Measurements from ENCODE around the gene DPH3.

DPH3 gene

DNA sequence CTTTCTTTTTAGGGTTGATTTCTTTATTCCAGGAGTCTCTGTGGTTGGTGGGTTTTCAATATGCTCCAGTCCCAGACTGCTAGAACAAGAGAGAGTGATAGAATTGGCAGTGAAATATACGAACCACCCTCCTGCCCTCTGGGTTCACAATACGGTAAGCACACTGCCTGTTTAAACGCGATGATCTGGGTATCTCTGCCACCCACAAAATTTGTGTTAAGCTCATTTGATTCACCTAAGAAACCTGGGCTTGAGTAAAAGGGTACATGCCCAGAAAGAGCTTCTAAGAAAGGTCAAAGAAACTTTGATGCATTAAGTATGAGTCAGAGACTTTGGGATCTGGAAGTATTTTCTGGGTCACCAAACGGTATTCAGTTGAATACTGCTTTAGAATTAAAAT is 30.1 kb upstream of the DPH3 start:
- no peak for DNase-seq (ENCODE audit: low read depth in 2 of 3, low spot score in 2 of 3)

DNA sequence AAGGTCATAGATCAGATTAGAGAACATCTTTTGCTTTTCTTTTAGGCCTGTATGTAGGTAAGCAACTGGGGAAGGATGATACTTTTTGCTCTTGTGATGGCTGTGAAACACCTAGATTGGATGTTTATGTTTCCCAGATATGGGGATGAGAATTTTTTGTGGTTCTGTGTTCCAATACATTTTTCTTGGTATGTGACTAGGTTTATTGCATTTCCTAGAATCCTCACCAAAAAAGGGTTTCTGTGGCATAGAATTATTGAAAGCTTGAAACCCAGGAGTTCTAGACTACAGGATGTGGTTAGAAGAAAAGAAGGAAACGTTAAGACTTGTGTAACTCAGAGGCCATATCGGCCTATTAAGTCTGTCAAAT is 26.1 kb upstream of the DPH3 start:
- DNase-seq (ENCODE audit: low read depth in 2 of 3, low spot score in 2 of 3): no peak

DNA sequence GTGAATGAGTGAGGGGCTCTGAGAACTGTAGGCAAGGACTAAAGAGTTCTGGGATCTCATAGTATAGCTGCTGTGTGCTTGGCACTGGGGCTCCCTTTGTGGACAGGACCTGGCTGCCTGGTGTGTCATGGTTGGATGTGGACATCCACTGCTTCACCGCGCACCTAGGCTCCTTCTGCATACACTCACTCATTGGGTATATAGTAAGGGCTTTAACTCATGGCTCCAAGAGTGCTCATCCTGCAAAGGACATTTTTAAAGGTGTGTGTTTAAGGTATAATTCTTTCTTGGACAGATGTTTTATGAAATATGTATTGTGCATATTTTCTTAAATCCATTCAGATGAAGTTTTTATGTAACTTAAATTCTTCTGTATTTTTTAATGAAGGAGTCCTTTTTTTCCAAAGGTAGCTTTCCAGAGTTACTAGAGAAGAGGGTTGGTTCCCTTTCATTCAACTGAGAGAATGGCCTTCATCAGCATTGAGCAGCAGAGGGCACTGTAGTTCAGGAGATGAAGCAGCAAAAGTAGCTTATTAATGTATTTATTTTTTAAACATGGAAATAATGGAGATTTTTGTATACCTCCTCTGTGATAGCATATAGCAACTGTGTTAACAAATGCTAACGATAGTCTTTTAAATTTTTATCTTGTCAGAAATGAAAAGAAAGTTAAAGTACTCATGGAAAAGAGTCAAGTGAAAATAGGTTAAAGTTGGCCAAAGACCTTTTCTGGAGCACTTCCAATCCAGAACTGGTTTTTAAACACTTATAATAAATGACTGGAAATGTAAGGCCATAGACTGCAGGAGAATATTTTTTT is 25.5 kb upstream of the DPH3 start:
- DNase-seq (ENCODE audit: low read depth in 2 of 3, low spot score in 2 of 3): no peak

DNA sequence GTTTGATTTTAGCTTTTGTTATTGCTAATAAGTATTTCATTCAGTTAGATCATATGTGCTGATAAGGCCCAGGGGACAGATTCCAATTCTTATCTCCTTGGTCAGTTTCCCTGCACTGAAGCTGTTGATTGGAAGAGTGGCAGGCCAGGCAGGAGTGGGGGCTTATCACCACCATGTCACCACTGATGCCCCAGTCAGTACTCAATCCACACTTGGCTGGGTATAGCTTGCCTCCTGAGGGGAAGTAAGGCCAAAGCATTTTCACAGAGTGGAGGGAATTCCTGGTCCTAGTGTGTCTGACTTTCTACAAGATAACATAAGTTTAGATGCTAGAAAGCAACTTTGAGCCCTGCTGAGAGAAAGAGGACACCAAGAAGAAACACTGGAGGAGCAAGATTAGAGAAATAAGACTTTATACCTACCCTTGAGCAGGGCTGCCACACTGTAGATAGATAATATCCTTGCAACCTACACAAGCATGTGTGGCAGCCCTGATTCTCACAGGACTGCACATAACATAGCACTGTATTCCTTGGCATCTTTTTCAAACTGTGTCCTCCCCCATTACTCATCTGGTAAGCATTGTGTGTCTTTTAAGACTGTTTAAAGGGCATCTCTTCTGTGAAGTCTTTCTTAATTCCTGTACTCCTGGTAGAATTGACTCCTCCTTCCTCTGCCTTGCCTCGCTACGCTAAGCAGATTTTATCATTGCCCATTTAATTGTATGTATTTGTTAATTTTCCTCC is 24.6 kb upstream of the DPH3 start:
- no peak for DNase-seq (ENCODE audit: low read depth in 2 of 3, low spot score in 2 of 3)

DNA sequence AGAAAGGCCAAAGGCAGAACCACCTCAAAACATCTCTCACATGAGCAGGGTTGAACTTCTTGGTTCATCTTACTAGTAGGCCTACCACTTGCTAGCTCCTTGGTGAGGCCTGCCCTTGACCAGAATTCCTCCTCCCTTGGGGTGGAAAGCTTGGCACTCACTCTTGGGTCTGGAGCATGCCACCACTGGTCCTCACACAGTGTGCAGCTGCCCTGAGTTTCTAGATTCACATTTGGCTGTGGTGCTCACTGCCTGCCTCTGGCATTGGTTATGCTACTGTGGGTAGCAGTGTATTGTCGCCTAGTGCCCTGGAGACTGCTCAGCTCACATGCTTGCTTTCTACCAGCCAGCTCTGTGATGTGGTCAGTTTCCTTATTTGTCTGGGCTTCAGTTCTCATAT is 23.9 kb upstream of the DPH3 start:
- no peak for DNase-seq (ENCODE audit: low read depth in 2 of 3, low spot score in 2 of 3)

DNA sequence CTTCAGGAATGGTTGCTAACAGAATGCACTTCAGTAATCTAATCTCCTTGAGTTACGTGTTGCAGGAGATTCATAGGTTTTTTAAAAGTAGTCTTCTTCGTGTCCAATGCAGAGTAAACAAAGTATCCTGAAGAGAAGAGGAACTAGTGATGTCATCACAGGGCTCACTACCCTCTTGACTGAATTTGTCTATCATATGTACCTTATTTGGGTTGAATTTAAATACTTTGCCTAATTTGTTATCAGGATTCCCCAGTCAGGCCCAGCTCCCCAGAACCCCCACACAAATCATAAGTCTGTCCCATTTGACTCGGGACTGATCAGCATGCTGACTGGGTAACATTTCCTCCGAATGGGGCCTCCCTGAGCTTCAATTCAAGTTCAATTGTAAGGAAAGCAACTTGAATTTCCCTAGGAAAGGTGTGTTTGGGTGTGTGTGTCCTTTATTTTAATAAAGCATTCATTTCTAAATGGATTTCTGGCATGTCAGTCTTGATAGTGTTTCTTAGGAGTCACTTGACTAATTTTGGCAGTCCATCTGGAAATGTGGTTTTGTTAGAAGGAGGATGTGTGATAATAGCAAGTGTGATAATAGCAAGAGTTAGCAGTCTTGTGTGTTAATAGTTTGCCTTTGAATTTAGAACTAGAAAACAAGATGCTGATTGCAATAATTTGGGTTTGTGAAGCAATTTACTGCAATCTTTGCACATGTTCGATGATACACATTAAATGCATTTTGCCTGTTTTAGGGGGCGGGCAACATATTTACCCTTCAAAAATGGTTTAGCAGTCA is 22.2 kb upstream of the DPH3 start:
- no peak for DNase-seq (ENCODE audit: low read depth in 2 of 3, low spot score in 2 of 3)

DNA sequence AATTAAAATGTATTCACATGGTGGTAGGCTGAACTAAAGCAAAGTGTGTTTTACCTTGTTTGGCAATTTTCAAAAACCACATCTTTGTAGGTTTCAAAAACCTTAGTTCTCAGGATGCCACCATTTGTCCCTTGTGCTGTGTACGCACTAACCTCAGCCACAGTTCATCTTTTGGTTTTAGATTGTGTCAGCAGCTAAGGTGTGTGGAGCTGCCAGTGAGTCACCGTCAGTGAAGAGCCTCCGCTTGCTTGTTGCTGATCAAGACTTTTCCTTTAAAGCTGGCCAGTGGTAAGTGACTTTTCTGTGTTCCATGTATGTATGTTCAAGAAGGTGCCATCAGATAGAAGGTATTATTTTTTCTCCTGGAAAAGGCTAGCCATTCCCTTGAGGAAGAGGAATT is 21.4 kb upstream of the DPH3 start:
- DNase-seq (ENCODE audit: low read depth in 2 of 3, low spot score in 2 of 3): no peak

DNA sequence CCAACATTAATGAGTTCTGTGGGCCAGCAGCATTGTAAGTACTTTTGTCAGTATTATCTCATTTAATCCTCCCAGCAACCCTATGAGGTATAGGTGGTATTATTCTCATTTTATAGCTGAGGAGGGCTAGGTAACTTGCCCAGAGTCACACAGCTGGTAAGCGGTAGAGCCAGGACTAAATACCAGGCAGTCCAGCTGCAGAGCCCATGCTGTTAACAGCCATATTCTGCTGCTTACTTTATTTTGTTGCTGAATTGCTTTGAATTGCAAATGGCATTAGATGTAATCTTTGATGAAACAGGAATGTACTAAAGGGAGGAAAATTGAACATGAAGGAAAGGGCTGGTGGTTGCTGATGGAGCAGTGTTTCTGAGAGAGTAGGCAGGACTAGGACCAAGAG is 19.9 kb upstream of the DPH3 start:
- DNase-seq (ENCODE audit: low read depth in 2 of 3, low spot score in 2 of 3): no peak

DNA sequence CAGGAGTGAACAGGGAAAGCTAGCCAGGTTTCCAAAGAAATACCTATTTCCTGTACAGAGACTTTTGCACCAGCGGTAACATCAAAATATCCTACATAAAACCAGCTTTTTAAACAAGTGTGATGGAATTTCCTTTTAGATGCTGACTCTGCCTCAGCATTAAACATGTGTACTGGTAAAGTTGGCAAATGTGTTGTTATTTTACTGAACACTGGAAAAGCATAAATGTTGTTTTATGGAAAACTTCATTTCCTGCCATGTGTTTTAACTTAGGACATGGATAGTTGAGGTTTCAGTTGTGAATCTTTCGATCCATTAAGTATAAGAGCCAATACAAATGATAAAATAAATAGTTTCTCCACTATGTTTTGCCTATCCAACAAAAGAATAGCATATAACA is 15.9 kb upstream of the DPH3 start:
- no peak for DNase-seq (ENCODE audit: low read depth in 2 of 3, low spot score in 2 of 3)

DNA sequence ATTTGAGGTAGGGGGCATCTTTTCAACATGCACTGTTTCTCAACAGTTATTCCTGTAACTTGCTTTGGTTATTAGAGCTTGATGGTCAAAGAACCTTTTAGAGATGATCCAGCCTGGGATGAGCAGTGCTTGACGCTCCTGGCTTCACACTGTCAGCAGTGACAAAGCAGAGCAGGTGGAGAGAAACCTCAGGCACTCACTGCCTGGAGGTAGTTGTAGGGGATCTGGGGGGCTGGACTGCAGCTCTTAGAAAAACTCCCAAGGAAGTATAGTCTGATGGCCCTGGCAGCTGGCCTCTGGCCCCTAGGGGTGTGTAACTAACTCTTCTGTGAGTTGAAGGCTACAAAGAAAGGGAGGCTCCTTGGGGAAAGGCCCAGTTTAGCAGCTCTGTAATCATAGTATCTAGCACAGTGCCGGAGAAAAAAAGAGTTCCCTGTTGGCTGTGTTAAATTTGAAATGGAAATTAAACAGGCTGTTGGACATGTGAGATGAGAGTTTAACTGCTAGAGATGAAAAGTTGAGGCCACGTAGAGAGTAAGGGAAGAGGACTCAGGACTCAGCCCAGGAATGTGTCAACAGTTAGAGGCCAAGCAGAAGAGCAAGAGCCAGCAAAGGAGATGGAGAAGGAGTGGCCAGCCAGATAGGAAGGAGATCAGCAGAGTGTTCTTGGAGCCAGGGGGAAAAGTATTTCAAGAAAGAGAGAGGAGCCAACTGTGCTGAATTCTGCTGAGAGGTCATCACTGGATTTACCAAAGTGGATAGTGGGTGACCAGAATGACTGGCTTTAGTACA is 14.5 kb upstream of the DPH3 start:
- no peak for DNase-seq (ENCODE audit: low read depth in 2 of 3, low spot score in 2 of 3)

DNA sequence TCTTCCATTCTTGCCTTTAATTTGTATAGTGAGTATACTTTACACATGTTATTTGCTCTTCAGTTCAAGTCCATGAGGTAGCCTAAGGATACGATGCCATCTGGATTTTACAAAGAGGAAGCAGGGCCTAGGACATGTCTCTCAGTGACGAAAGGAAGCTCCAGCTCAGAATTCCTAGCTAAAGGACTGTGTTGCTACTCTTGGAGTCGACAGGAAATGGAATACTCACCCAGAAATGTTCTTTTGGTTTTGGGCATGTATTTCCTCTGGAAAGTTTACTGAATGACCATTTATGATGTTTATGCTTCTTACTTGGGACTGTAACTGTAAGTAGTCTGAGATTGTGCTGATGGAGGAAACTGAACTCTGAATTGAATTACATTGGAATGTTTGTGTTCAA is 12.7 kb upstream of the DPH3 start:
- no peak for DNase-seq (ENCODE audit: low read depth in 2 of 3, low spot score in 2 of 3)

DNA sequence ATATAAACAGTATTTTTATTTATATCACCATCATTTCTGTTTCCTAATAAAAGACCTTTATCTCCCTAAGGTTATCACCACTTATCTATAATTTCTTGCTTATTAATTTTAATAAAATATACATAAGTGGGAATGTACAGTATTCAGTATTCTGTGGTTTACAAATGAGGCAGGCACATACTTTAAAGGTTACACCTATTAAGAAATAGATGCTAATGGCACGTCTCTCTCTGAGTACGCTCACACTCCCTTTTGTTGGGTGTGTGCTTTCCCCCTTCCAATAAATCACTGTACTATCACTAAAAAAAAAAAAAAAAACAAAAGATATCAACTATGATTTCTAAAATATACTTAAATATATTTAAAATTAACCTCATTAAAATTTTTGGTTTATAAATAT is 9.1 kb upstream of the DPH3 start:
- no peak for DNase-seq (ENCODE audit: low read depth in 2 of 3, low spot score in 2 of 3)

DNA sequence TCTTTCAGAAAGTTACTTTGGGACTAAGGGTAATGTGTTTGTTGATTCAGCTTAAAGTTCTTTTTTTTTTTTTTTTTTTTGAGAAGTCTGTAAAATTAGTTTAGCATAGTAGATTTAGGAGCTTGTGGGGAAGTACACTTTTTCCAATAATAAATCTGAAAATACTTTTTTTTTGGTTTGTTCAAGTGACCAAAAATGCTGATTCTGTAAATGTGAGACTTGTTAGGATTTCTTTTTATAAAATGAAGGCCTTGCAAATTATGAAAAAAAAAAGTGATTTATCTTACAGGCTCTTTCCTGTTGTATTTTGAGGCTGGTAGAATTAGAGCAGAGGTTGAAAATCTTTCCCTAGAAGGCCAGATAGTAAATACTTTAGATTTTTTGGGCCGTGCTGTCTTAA is 7.8 kb upstream of the DPH3 start:
- no peak for DNase-seq (ENCODE audit: low read depth in 2 of 3, low spot score in 2 of 3)

DNA sequence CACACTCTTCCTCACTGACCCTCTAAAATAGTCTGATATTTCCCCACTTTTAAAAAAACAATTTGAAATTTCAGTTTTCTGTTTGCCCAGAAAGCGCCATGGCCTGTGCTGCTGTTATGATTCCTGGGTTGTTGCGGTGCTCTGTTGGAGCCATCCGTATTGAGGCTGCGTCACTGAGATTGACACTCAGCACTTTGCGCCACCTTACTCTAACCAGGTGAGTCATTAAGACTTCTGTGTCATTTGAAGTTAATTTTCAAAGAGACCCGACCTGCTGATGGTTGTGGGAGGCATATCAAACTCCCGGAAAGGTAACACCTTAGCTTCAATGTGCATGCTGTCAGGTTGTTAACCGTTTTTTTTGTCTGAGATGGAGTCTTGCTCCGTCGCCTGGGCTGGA is 6.1 kb upstream of the DPH3 start:
- DNase-seq (ENCODE audit: low read depth in 2 of 3, low spot score in 2 of 3): no peak

DNA sequence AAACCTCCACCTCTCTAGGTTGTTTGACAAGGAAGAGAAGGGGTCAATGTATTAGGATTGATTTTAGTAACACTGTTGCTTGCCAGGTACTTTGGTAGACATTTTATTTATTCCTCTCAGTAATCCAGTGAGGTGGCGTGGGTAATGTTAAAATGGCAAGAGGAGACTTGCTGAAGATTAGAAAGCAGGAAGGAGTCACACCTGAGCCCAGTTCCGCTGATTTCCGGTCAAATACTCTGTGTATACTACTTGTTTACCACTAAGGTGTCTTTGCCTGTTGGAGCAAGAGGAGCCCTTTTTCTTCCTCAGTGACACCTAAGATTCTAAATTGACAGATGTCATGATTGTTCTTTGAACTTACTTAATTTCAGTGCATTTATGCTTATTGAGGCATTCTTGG is 2.0 kb upstream of the DPH3 start:
- DNase-seq (ENCODE audit: low read depth in 2 of 3, low spot score in 2 of 3): no peak

DNA sequence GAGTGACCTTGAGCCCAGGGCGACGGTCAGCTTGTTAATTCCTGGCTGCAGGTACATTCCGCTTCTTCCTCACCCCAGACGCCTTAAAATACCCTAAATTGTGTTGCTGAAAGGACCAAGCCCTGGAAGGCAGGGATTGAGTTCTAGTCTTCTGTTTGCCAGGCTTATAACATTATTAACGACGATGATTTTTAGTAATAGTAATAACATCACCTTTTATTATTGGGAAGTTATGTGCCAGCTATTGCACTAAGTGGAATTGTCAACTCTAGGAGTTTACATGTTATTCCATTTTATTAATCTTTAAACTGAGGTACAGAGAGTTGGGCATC is 678 bp upstream of the DPH3 start:
- no peak for DNase-seq (ENCODE audit: low read depth in 2 of 3, low spot score in 2 of 3)

DNA sequence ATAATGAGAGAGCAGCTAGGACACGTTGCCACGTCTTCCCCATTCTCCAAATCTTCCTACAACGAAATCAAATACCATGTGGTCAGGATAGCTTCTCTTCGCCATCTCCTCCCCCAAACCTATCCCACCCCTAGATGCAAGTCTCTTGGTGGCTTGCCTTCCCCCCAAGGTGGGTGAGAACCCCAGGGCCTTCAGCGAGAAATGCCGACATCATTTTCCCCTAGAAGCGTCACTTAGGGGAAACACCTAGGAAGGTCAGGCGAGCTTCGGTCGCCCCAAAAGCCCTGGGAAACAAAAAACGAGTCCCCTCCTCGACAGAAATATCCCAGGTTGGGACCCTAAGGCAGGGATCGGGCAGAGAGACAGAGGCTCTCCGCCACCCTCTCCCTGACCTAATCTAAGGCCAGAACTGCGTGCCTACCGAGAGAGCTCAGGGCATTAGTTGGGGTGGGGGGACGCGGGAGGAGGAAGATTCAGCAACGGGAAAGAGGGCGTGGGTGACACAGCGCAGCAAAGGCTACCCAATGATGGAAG is 502 bp downstream of the DPH3 start:
- no peak for DNase-seq (ENCODE audit: low read depth in 2 of 3, low spot score in 2 of 3)

DNA sequence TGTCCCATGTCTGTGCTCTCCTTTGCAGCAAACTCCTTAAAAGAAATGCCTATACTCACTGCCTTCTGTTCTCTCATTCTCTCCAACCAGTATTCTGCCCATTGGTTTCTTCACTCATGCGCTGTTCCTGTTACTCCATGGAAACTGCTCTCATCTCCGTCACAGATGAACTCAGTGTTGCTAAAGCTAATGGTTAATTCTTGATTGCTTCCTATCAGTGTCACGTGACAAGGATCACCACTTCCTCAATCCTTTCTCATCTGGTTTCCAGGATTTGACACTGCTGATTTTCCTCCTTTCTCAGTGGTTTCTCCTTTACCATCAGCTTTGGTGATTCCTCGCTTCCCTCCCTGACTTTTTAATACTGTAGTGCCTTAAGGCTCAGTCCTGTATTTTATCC is 2.6 kb downstream of the DPH3 start:
- no peak for DNase-seq (ENCODE audit: low read depth in 2 of 3, low spot score in 2 of 3)

DNA sequence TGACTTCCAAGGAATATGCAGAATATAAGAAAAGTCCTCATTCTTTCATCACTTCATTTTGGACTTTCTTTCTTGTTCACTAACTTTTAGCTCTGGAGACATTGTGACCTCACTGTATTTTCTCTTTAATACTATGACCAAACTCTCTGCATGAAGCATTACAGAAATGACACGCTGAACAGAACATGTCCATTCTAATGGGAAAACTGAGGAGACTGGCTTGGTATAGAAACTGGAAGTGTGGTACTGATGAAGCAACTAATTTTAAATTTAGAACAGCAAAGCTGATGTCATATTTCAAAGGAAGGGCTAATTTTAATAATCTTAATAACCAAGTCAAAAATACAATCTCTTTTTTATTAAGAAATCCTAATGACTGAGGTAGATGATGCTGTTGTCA is 4.7 kb downstream of the DPH3 start:
- DNase-seq (ENCODE audit: low read depth in 2 of 3, low spot score in 2 of 3): no peak

DNA sequence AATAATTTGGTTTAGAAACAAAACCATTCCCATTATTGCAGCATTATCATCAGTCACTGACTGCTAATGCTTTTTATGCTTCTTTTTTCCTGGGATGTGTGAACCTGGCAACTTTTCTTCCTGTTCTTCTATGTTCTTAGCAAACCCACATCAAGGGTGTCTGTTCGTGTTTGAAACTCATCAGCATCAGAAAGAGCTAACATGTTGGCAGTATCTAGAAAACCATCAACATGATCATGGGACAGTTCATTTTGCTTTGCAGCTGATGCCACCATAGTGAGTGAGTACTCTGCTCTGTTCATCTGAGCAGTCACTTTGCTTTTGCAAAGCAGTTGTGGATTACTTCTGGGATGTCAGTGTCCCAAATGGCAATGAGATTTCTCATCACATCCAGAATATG is 5.9 kb downstream of the DPH3 start:
- DNase-seq (ENCODE audit: low read depth in 2 of 3, low spot score in 2 of 3): no peak

DNA sequence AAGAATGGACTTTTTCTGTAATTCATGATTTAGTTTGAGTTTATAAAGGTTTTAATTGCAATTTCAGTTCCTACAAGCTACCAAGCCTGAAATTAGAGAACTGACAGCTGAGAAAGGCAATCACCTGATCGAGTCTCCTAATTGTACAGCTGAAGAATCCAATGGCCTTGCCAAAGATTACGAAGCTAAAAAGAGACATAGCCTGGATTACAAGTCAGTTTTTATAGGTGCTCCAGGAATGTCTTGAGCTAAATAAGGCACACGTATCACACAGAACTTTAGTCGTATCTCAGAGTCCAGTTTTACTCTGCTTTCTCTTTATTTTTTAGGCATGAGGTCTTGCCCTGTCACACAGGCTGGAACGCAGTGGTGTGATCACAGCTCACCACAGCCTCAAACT is 6.6 kb downstream of the DPH3 start:
- no peak for DNase-seq (ENCODE audit: low read depth in 2 of 3, low spot score in 2 of 3)

Data from activated CD8-positive, alpha-beta memory T cell treated with anti-CD3 and anti-CD28 coated beads for 48 hours (primary cell).